Central memory CD8-positive, alpha-beta T cell (primary cell): Measurements from ENCODE around the gene SUPT3H.
"Not testable (repeated sequence)": the region's sequence is repeated elsewhere in the genome, so short reads cannot be mapped to it uniquely, and the experiment has no call there.

Experiments
- ATAC-seq: fragments of 150-1000 bp; cut with Tn5 transposase; replicated peaks from 2 replicates; pipeline ENCODE4 v1.10.0; 2022; ENCODE audit warnings: mild to moderate bottlenecking, moderate FRiP score, moderate number of reproducible peaks; ENCODE audit not compliant: poor library complexity, severe bottlenecking; ENCODE audit errors: extremely low read depth
- DNase-seq, 2 donors: peaks; one replicate each; pipeline ENCODE4 v3.0.0; 2021; ENCODE audit warnings: low spot score in 2 of 2
- H3K27ac Mint-ChIP-seq: one replicate; pipeline ENCODE4 v1.8.0; 2022; ENCODE audit warnings: low read depth, mild to moderate bottlenecking, moderate library complexity, mixed read lengths
- H3K27me3 Mint-ChIP-seq: one replicate; pipeline ENCODE4 v1.8.0; 2022; ENCODE audit warnings: mixed read lengths
- H3K36me3 Mint-ChIP-seq: one replicate; pipeline ENCODE4 v1.8.0; 2022; ENCODE audit warnings: mild to moderate bottlenecking, moderate library complexity, mixed read lengths; ENCODE audit not compliant: insufficient read depth
- H3K4me1 Mint-ChIP-seq: one replicate; pipeline ENCODE4 v1.8.0; 2022; ENCODE audit warnings: mixed read lengths
- H3K4me3 Mint-ChIP-seq: one replicate; pipeline ENCODE4 v1.8.0; 2022; ENCODE audit warnings: mild to moderate bottlenecking, moderate library complexity, mixed read lengths
- H3K9me3 Mint-ChIP-seq: one replicate; pipeline ENCODE4 v1.8.0; 2022; ENCODE audit warnings: mixed read lengths

SUPT3H gene

DNA sequence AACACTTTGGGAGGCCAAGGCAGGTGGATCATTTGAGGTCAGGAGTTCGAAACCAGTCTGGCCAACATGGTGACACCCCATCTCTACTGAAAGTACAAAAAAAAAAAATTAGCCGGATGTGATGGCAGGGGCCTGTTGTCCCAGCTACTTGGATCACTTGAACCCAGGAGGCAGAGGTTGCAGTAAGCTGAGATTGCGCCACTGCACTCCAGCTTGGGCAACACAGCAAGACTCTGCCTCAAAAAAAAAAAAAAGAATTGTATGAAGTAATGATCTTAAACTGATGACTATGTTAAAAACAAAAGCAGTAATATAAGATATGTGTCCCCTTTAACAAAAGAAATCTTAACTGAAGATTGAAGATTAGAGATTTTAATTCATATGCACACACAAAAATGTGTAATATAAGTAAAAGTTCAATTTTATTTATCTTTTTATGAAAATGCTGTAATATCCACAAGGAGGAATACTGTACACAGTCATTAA lies 78.6 kb downstream of the SUPT3H start:
- Mint-ChIP-seq H3K36me3 (no peaks in the 10 kb centered on the region), H3K27ac (no peak overlapping the region), H3K4me3 (no peak overlapping the region), H3K27me3 (no peaks in the 10 kb centered on the region), H3K9me3 (no peaks in the 10 kb centered on the region), H3K4me1 (peaks cover 8% of the 10 kb centered on the region)
- ATAC-seq (no peak), DNase-seq (no peak)

GRCh38 chr6:45297320-45297719 lies 80.4 kb downstream of the SUPT3H start:
- H3K4me3 Mint-ChIP-seq: no peak overlapping the region
- no peak overlapping the region for H3K27ac Mint-ChIP-seq
- H3K36me3 Mint-ChIP-seq: no peaks in the 10 kb centered on the region
- H3K27me3 Mint-ChIP-seq: no peaks in the 10 kb centered on the region
- peaks cover 26% of the 10 kb centered on the region for H3K4me1 Mint-ChIP-seq
- DNase-seq: no peak
- no peaks in the 10 kb centered on the region for H3K9me3 Mint-ChIP-seq
- ATAC-seq: no peak

DNA sequence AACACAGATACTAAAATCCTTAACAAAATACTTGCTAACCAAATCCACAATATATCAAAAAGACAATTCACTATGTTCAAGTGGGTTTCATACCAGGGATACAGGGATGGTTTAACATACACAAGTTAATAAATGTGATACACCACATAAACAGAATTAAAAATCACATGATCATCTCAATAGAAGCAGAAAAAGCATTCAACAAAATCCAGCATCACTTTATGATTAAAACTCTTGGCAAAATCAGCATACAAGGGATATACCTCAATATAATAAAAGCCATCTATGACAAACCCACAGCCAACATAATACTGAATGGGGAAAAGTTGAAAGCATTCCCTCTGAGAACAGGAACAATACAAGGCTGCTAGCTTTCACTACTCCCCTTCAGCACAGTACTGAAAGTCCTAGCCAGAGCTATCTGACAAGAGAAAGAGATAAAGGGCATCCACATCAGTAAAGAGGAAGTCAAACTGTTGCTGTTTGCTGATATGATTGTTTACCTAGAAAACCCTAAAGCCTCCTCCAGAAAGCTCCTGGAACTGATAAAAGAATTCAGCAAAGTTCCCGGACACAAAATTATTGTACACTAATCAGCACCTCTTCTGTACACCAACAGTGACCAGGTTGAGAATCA lies 83.6 kb downstream of the SUPT3H start:
- peaks cover 27% of the 10 kb centered on the region for H3K4me1 Mint-ChIP-seq
- not testable (repeated sequence) for H3K9me3 Mint-ChIP-seq, H3K27ac Mint-ChIP-seq, DNase-seq, H3K4me3 Mint-ChIP-seq, H3K36me3 Mint-ChIP-seq, H3K27me3 Mint-ChIP-seq, ATAC-seq

DNA sequence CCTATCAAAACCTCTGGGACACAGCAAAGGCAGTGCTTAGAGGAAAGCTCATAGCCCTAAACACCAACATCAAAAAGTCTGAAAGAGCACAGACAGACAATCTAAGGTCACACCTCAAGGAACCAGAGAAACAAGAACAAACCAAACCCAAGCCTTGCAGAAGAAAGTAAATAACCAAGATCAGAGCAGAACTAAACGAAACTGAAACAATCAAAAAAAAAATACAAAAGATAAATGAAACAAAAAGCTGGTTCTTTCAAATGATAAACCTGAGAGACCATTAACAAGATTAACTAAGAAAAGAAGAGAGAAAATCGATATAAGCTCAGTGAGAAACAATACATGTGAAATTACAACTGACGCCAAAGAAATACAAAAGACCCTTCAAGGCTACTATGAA lies 84.4 kb downstream of the SUPT3H start:
- no peak for DNase-seq
- peak overlapping the region; percentile 30 for H3K27ac Mint-ChIP-seq
- H3K4me3 Mint-ChIP-seq: peak overlapping the region; percentile 28
- peaks cover 27% of the 10 kb centered on the region for H3K4me1 Mint-ChIP-seq
- no peaks in the 10 kb centered on the region for H3K27me3 Mint-ChIP-seq
- no peak for ATAC-seq
- H3K36me3 Mint-ChIP-seq: no peaks in the 10 kb centered on the region
- no peaks in the 10 kb centered on the region for H3K9me3 Mint-ChIP-seq

DNA sequence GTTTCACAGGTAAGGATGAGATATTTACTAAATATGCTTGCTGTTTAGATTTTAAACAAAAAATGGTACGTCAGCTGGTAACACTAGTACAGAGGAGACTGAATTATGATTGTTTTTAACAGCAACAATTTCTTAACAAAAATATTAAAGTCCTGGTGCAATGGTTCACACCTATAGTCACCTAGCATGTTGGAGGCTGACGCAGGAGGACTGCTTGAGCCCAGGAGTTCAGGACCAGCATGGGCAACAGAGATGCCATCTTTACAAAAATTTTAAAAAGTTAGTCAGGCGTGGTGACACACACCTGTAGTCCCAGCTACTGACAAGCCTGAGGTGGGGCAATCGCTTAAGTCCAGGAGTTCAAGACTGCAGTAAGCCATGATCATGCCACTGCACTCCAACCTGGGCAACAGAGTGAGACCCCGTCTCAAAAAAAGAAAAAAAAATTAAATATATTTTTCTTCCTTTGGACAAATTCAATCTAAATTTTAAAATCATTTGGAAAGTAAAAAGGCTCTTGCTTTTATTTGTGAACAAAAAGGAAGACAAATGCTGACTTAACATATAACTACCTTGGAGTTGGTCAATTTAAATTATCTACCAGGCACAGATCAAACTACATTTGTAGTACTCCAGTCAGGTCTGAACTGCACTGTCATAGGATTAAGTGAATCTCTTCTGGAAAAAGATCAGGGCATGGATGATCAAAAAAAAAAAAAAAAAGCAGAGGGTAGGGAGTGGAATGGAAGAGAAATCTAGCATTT lies 87.8 kb downstream of the SUPT3H start:
- DNase-seq (no peak), ATAC-seq (no peak)

DNA sequence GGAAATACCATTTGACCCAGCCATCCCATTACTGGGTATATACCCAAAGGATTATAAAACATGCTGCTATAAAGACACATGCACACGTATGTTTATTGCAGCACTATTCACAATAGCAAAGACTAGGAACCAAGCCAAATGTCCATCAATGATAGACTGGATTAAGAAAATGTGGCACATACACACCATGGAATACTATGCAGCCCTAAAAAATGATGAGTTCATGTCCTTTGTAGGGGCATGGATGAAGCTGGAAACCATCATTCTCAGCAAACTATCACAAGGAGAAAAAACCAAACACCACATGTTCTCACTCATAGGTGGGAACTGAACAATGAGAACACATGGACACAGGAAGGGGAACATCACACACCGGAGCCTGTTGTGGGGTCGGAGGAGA lies 91.0 kb downstream of the SUPT3H start:
- not testable (repeated sequence) for H3K4me1 Mint-ChIP-seq, H3K4me3 Mint-ChIP-seq, DNase-seq, H3K27me3 Mint-ChIP-seq, H3K36me3 Mint-ChIP-seq, H3K27ac Mint-ChIP-seq, H3K9me3 Mint-ChIP-seq, ATAC-seq

More for the DNA sequence above, 87.8 kb downstream of the SUPT3H start:
- no peaks in the 10 kb centered on the region for H3K9me3 Mint-ChIP-seq
- peaks cover 27% of the 10 kb centered on the region for H3K4me1 Mint-ChIP-seq
- no peak overlapping the region for H3K4me3 Mint-ChIP-seq
- no peaks in the 10 kb centered on the region for H3K27me3 Mint-ChIP-seq
- H3K36me3 Mint-ChIP-seq: no peaks in the 10 kb centered on the region
- H3K27ac Mint-ChIP-seq: no peak overlapping the region

DNA sequence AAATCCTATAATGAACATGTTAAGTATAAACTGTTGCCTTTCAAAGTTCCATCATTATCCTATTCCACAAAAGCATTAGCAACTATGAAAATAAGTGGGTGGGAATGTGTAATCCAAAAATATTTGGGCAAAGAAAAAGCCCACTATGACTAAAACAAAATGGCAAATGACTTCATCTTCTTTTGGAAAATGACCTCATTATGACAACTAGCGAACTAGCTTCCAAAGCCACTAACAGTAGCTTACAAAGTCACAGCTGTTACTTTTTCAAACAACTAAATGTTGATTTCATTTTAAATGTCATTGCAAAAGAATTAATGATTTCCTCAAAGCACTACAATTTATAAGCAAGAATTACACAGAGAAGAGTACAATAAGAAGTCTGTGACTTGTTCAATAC lies 99.4 kb downstream of the SUPT3H start:
- Mint-ChIP-seq H3K4me1 (no peaks in the 10 kb centered on the region), H3K36me3 (no peaks in the 10 kb centered on the region), H3K9me3 (no peaks in the 10 kb centered on the region), H3K27ac (no peak overlapping the region), H3K4me3 (no peak overlapping the region), H3K27me3 (no peaks in the 10 kb centered on the region)
- ATAC-seq (no peak), DNase-seq (no peak)

DNA sequence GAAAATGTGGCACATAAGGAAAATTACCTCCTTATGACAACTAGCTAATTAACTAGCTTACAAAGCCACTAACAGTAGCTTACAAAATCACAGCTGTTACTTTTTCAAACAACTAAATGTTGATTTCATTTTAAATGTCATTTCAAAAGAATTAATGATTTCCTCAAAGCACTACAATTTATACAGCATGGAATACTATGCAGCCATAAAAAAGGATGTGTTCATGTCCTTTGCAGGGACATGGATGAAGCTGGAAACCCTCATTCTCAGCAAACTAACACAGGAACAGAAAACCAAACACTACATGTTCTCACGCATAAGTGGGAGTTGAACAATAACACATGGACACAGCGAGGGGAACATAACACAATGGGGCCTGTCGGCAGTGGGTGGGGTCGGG lies 100.0 kb downstream of the SUPT3H start:
- H3K36me3 Mint-ChIP-seq, H3K27ac Mint-ChIP-seq, H3K9me3 Mint-ChIP-seq, ATAC-seq, H3K4me3 Mint-ChIP-seq, H3K27me3 Mint-ChIP-seq, H3K4me1 Mint-ChIP-seq, DNase-seq: not testable (repeated sequence)

DNA sequence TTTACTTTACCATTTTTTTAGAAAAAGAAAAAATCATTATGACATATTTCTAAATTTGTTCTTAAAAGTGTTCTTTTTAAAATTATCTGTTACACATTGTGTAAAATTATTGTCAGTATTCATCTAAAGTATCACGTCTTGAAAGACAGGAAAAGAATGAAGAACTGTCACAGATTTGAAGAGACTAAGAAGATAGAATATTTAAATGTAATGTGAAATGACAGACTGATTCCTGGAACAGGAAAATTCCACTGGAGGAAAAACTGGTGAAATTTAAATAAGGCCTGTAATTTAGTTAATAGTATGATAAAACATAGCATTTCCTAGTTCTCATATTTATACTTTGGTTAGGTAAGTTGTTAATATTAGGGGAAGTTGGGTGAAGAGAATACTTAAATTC lies 102.4 kb downstream of the SUPT3H start:
- no peak for DNase-seq
- no peak for ATAC-seq
- H3K36me3 Mint-ChIP-seq: no peaks in the 10 kb centered on the region
- H3K27ac Mint-ChIP-seq: no peak overlapping the region
- H3K4me1 Mint-ChIP-seq: no peaks in the 10 kb centered on the region
- no peaks in the 10 kb centered on the region for H3K27me3 Mint-ChIP-seq
- H3K4me3 Mint-ChIP-seq: no peak overlapping the region
- peaks cover 5% of the 10 kb centered on the region for H3K9me3 Mint-ChIP-seq

DNA sequence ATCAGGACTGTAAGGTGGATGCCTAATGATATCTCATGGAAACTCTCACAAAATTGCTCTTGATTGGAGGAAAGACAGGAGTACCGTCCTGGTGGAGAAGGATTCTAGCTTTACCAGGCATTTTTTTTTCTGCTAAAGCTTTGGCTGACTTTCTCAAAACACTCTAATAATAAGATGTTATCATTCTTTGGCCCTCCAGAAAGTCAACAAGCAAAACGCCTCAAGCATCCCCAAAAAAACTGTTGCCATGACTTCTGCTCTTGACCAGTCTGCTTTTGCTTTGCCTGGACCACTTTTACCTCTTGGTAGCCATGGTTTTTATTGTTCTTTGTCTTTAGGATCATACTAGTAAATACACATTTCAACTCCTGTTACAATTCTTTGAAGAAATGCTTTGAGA lies 105.1 kb downstream of the SUPT3H start:
- no peaks in the 10 kb centered on the region for H3K27me3 Mint-ChIP-seq
- ATAC-seq: no peak
- no peaks in the 10 kb centered on the region for H3K36me3 Mint-ChIP-seq
- H3K4me3 Mint-ChIP-seq: no peak overlapping the region
- H3K4me1 Mint-ChIP-seq: no peaks in the 10 kb centered on the region
- peaks cover 5% of the 10 kb centered on the region for H3K9me3 Mint-ChIP-seq
- DNase-seq: no peak
- H3K27ac Mint-ChIP-seq: no peak overlapping the region

- Mint-ChIP-seq H3K27me3 (no peaks in the 10 kb centered on the region), H3K27ac (no peak overlapping the region), H3K36me3 (no peaks in the 10 kb centered on the region), H3K4me3 (no peak overlapping the region), H3K4me1 (no peaks in the 10 kb centered on the region), H3K9me3 (no peaks in the 10 kb centered on the region)
- ATAC-seq (no peak), DNase-seq (no peak)
Measured at GRCh38 chr6:45265246-45265645, 112.5 kb downstream of the SUPT3H start.

DNA sequence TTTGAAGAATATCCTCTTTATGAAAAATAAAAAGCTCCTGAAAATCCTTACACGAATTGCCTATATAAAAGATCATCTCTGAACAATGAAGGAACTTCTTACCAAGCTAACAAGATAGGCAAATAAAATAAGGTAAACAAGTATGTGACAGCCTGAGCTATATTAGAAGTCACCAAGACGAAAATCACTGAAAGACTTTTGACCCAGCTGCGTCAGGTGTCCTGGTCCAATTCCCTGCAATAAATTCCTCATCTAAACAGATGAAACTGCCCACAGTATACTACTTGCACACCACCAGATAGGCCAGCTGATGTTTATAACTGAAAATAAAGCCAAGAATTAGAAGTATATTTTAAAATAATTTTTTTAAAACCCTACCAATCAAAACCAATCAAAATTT lies 117.0 kb downstream of the SUPT3H start:
- ATAC-seq: no peak
- H3K27ac Mint-ChIP-seq: no peak overlapping the region
- H3K36me3 Mint-ChIP-seq: no peaks in the 10 kb centered on the region
- no peaks in the 10 kb centered on the region for H3K9me3 Mint-ChIP-seq
- no peak overlapping the region for H3K4me3 Mint-ChIP-seq
- no peaks in the 10 kb centered on the region for H3K27me3 Mint-ChIP-seq
- DNase-seq: no peak
- H3K4me1 Mint-ChIP-seq: no peaks in the 10 kb centered on the region
